HepG2 (cell line): ENCODE data around the gene HIPK2. TPM values are rescaled to one million over a fixed set of nuclear protein-coding genes. Genes with fewer than 3 reads are reported as not detected.

ENCODE experiments used
- ATAC-seq: fragments of 200-7000 bp; cut with Tn5 transposase; 3 replicates; pipeline ENCODE4 v1.9.1; 2020; ENCODE audit warnings: mild to moderate bottlenecking, moderate library complexity
- BruUV-seq: library from RNA; stranded (reverse); fragments of 400-500 nt; replicated peaks from 2 replicates; lab custom pipeline; 2021; lab: Mats Ljungman, UMichigan
- CTCF ChIA-PET: fragments of 300-600 bp; formaldehyde crosslinking; extraction: SDS; loops from one replicate; lab custom pipeline; 2021; ENCODE audit warnings: low total read pairs, inconsistent platforms, low intra/inter-chr PET ratio; lab: Yijun Ruan, JAX
- POLR2A ChIA-PET: fragments of 350-600 bp; sonication (Branson Sonifier 250); formaldehyde crosslinking; loops from one replicate; lab custom pipeline; 2020; ENCODE audit warnings: antibody characterized with exemption, inconsistent platforms; lab: Yijun Ruan, JAX
- DNase-seq: peaks from one replicate; pipeline ENCODE4 v3.0.0-alpha.2; 2015; ENCODE audit warnings: low spot score
- FAIRE-seq: peaks from 3 replicates; lab custom pipeline; 2011; peaks lifted over from hg19 to GRCh38; lab: Jason Lieb, UNC
- H2AFZ ChIP-seq: one replicate; pipeline ENCODE4 v1.6.1; 2011; ENCODE audit warnings: low read length, inconsistent platforms
- H3K27ac ChIP-seq: fragments of 300-600 bp; 3 replicates; pipeline ENCODE4 v1.8.0; 2011; ENCODE audit warnings: mixed run types, mild to moderate bottlenecking, mixed read lengths, low read length, inconsistent platforms; ENCODE audit not compliant: insufficient read depth; ENCODE audit errors: extremely low read length
- H3K27me3 ChIP-seq, 2 experiments: fragments of 200-600 bp in 1 of 2; 2 replicates in 1 of 2; 3 replicates in 1 of 2; pipeline versions ENCODE4 v1.6.0 to v1.8.0; 2011; ENCODE audit warnings: low read length in 2 of 2, mild to moderate bottlenecking in 2 of 2, moderate library complexity in 2 of 2, inconsistent platforms in 1 of 2; ENCODE audit not compliant: insufficient read depth in 2 of 2, control insufficient read depth in 1 of 2
- H3K36me3 ChIP-seq, 2 experiments: fragments of 200-600 bp in 1 of 2; replicated peaks in 1 of 2; 2 replicates in 1 of 2; 3 replicates in 1 of 2; pipeline versions ENCODE4 v1.5.1 to v1.8.0; 2011; ENCODE audit warnings: low read length in 2 of 2, inconsistent platforms in 1 of 2; ENCODE audit not compliant: insufficient read depth in 2 of 2, control insufficient read depth in 1 of 2
- H3K4me1 ChIP-seq: 2 replicates; pipeline ENCODE4 v1.5.1; 2012; ENCODE audit warnings: low read length, inconsistent platforms; ENCODE audit not compliant: insufficient read depth
- H3K4me2 ChIP-seq: 2 replicates; pipeline ENCODE4 v1.6.0; 2011; ENCODE audit warnings: low read depth, low read length, inconsistent platforms
- H3K4me3 ChIP-seq, 3 experiments: fragments of 200-600 bp in 1 of 3; sonication (generic), shearing (Covaris generic) in 1 of 3; replicated peaks in 1 of 3; 2 replicates each; pipeline ENCODE4 v1.5.1; 2011 to 2016; ENCODE audit warnings: low read length in 3 of 3, inconsistent platforms in 2 of 3, low read depth in 2 of 3, mild to moderate bottlenecking in 2 of 3, control low read depth in 1 of 3, mixed read lengths in 1 of 3; ENCODE audit not compliant: insufficient read depth in 1 of 3
- H3K79me2 ChIP-seq: one replicate; pipeline ENCODE4 v1.6.1; 2011; ENCODE audit warnings: low read length, inconsistent platforms; ENCODE audit not compliant: insufficient read depth
- H3K9ac ChIP-seq: 2 replicates; pipeline ENCODE4 v1.6.0; 2011; ENCODE audit warnings: mild to moderate bottlenecking, low read depth, low read length, inconsistent platforms; ENCODE audit not compliant: insufficient read depth
- H3K9me3 ChIP-seq: 2 replicates; pipeline ENCODE4 v1.5.1; 2012; ENCODE audit warnings: mild to moderate bottlenecking, low read length
- H4K20me1 ChIP-seq: 2 replicates; pipeline ENCODE4 v1.6.0; 2011; ENCODE audit warnings: inconsistent platforms, mild to moderate bottlenecking, low read length, moderate library complexity; ENCODE audit not compliant: insufficient read depth
- DZIP1 ChIP-seq: sonication (generic); formaldehyde crosslinking; IDR thresholded peaks from 2 replicates; pipeline ENCODE4 v1.5.0; 2020; ENCODE audit warnings: mild to moderate bottlenecking, missing genetic modification reagents
- NFYC ChIP-seq: IDR thresholded peaks from 2 replicates; pipeline ENCODE4 v1.6.1; 2016; ENCODE audit warnings: missing genetic modification reagents, missing compliant biosample characterization
- PAX8 ChIP-seq: sonication (generic); formaldehyde crosslinking; IDR thresholded peaks from 2 replicates; pipeline ENCODE4 v1.8.0; 2022; ENCODE audit warnings: mild to moderate bottlenecking, missing genetic modification reagents, borderline replicate concordance
- SIN3A ChIP-seq: IDR thresholded peaks from 2 replicates; pipeline ENCODE4 v1.6.1; 2011; ENCODE audit warnings: low read depth, mild to moderate bottlenecking, control low read depth, low read length, borderline replicate concordance
- SNAPC2 ChIP-seq: sonication (generic); formaldehyde crosslinking; IDR thresholded peaks from 2 replicates; pipeline ENCODE4 v1.8.1; 2022; ENCODE audit warnings: mild to moderate bottlenecking, missing genetic modification reagents
- ZNF17 ChIP-seq: sonication (generic); formaldehyde crosslinking; IDR thresholded peaks from 2 replicates; pipeline ENCODE4 v1.5.0; 2020; ENCODE audit warnings: mild to moderate bottlenecking, missing genetic modification reagents
- ZNF275 ChIP-seq: sonication (generic); formaldehyde crosslinking; IDR thresholded peaks from 2 replicates; pipeline ENCODE4 v1.8.0; 2022; ENCODE audit warnings: missing genetic modification reagents, mild to moderate bottlenecking, inconsistent platforms, borderline replicate concordance
- ZNF318 ChIP-seq: sonication (generic); formaldehyde crosslinking; IDR thresholded peaks from 2 replicates; pipeline ENCODE4 v1.4.0; 2020; ENCODE audit warnings: mild to moderate bottlenecking, missing genetic modification reagents
- ZNF329 ChIP-seq: sonication (generic); formaldehyde crosslinking; IDR thresholded peaks from 2 replicates; pipeline ENCODE4 v1.9.0; 2021; ENCODE audit warnings: low read depth, mild to moderate bottlenecking, missing genetic modification reagents
- ZNF343 ChIP-seq: sonication (generic); formaldehyde crosslinking; IDR thresholded peaks from 2 replicates; pipeline ENCODE4 v1.4.0; 2020; ENCODE audit warnings: mild to moderate bottlenecking, missing genetic modification reagents
- WGBS: methylation state at CpG from one replicate; pipeline ENCODE4 v1.1.6; 2017; ENCODE audit warnings: low lambda C conversion rate; 5-methylcytosine and 5-hydroxymethylcytosine counted together
- in situ Hi-C: cut with HindIII; loops from 2 replicates; pipeline ENCODE4 v1.10.0; 2017; ENCODE audit warnings: low pct_unique_long_range_greater_than_20kb; ENCODE audit not compliant: extremely low pct_ligation_motif_present
- intact Hi-C: fragments of 100-400 bp; cut with micrococcal nuclease; formaldehyde crosslinking; loops from one replicate; pipeline ENCODE4 v1.10.0; 2022; ENCODE audit not compliant: unreplicated experiment
- polyA plus RNA-seq, 8 experiments: library from polyadenylated mRNA; depleted of rRNA in 3 of 8; stranded (reverse) in 7 of 8; unstranded in 1 of 8; fragments of >200 nt; fragmentation: Illumina TruSeq in 4 of 8; extraction: Trizol in 4 of 8; gene quantifications; 2 replicates each; pipeline versions ENCODE4 v1.2.1 to v1.2.3, GENCODE V29; 2011 to 2016; ENCODE audit warnings: low read depth in 4 of 8, missing spikeins in 1 of 8, mixed read lengths in 1 of 8; ENCODE audit not compliant: insufficient read depth in 1 of 8
- total RNA-seq, 5 experiments: library from RNA; depleted of rRNA; stranded (reverse); fragments of >200 nt; fragmentation: Illumina TruSeq; extraction: Trizol; gene quantifications; 2 replicates each; pipeline ENCODE4 v1.2.3, GENCODE V29; 2016; ENCODE audit warnings: low read depth in 1 of 5

The HIPK2 gene
- total and polyA plus RNA-seq, 2 of the 13 experiments (the other 11 are each of a cell fraction or from before 2014, with no cell fraction given) = 14.4 to 20.2 TPM

GRCh38 chr7:139749545-139749944 lies 28.3 kb downstream of the HIPK2 start (continued):
- no peak for TF ChIP-seq PAX8 (CRISPR knock-in tag)
- no peak for TF ChIP-seq ZNF329
- no peak for TF ChIP-seq ZNF343 (CRISPR knock-in tag)
- TF ChIP-seq ZNF275 (CRISPR knock-in tag) = no peak

- no peak overlapping the region for H2AFZ ChIP-seq
- H3K36me3 ChIP-seq = peaks cover 2 to 33% of the 10 kb centered on the region in 2 experiments; a peak in 4 of 5 replicates
- DNase-seq (no peak), ATAC-seq (no peak), FAIRE-seq (no peak)
- H3K9me3 ChIP-seq = no peaks in the 10 kb centered on the region
- H3K4me2 ChIP-seq = no peak overlapping the region
- H3K4me3 ChIP-seq = no peak overlapping the region
- H3K79me2 ChIP-seq = peaks cover 99% of the 10 kb centered on the region
- ChIA-PET CTCF (no interaction called here), POLR2A (no interaction called here)
- H3K4me1 ChIP-seq = peaks cover 69% of the 10 kb centered on the region
- H3K27ac ChIP-seq = no peak overlapping the region
- intact Hi-C loops (loop anchor here (10.0 kb wide), 1 partner anchor 94 kb away; no protein-coding TSS in a partner anchor), in situ Hi-C loops (no loop called here)
- H4K20me1 ChIP-seq = peaks cover 67% of the 10 kb centered on the region
- WGBS = 100% methylated on average over 5 of the region's 5 CpGs
- no TSS peak for BruUV-seq
- H3K27me3 ChIP-seq = no peaks in the 10 kb centered on the region
- H3K9ac ChIP-seq = no peak overlapping the region
- no peak for TF ChIP-seq SIN3A
- no peak for TF ChIP-seq ZNF318
- no peak for TF ChIP-seq DZIP1 (CRISPR knock-in tag)
- TF ChIP-seq SNAPC2 (CRISPR knock-in tag) = no peak
- TF ChIP-seq ZNF17 (CRISPR knock-in tag) = no peak
- no peak for TF ChIP-seq NFYC (CRISPR knock-in tag)
Measured at GRCh38 chr7:139748941-139749340, 28.9 kb downstream of the HIPK2 start.
